Measurements from ENCODE around the gene EFL1. TPM values are rescaled to one million over a fixed set of nuclear protein-coding genes. Genes with fewer than 3 reads are reported as not detected.

EFL1 gene
- total and polyA plus RNA-seq, 2 of the 4 experiments (the other 2 are of a cell fraction), result 10.1 to 24.6 TPM

GRCh38 chr15:82186161-82186560 lies 76.4 kb downstream of the EFL1 start:
- no peak overlapping the region for H3K9ac ChIP-seq (ENCODE audit: low read depth, low read length)
- no TSS peak for BruUV-seq (replicated peaks)
- no peak for TF ChIP-seq MXI1 (IDR thresholded peaks at IDR 0.05; ENCODE audit: borderline replicate concordance, low read depth, low read length)
- ATAC-seq (ENCODE audit: low read depth), result no peak
- ChIA-PET POLR2A (ENCODE audit: unreplicated experiment) (no interaction called here), CTCF (no interaction called here)
- H3K4me2 ChIP-seq (ENCODE audit: low read depth, low read length), result no peak overlapping the region
- peaks cover 3 to 12% of the 10 kb centered on the region in 2 experiments; a peak in 3 of 4 replicates for H3K79me1 ChIP-seq (ENCODE audit: low read depth in 1 of 2, low read length in 2 of 2)
- intact Hi-C loops (cut with micrococcal nuclease) (no loop called here), in situ Hi-C loops (cut with MboI; ENCODE audit: low sequenced_read_pairs) (no loop called here), dilution Hi-C loops (cut with HindIII; ENCODE audit: low sequenced_read_pairs, unreplicated experiment) (no loop called here)
- H2AK5ac ChIP-seq (ENCODE audit: low read depth, low read length), result no peak overlapping the region
- H3K56ac ChIP-seq (ENCODE audit: extremely low read depth, insufficient read depth, low read length), result no peak overlapping the region
- H4K8ac ChIP-seq (ENCODE audit: low read depth in 2 of 2, low read length in 2 of 2), result no peak overlapping the region
- no peak overlapping the region for H3K4ac ChIP-seq (ENCODE audit: low read depth, low read length)
- H3K18ac ChIP-seq (ENCODE audit: low read depth, low read length), result no peak overlapping the region
- no peaks in the 10 kb centered on the region for H3K27me3 ChIP-seq (ENCODE audit: control insufficient read depth, insufficient read depth, low read length)
- no peaks in the 10 kb centered on the region for H3K36me3 ChIP-seq (ENCODE audit: control insufficient read depth, insufficient read depth, low read length)
- no peak overlapping the region for H2AFZ ChIP-seq (replicated peaks; ENCODE audit: low read length, poor library complexity)
- no peak overlapping the region for H3K23ac ChIP-seq (ENCODE audit: low read depth, low read length)
- H3K9me3 ChIP-seq (ENCODE audit: control insufficient read depth, insufficient read depth, low read length), result no peaks in the 10 kb centered on the region
- no peak overlapping the region for H4K5ac ChIP-seq (ENCODE audit: low read depth, low read length)
- no peak overlapping the region for H3K4me3 ChIP-seq (ENCODE audit: insufficient read depth, low read depth, low read length)
- no peak overlapping the region for H2BK15ac ChIP-seq (ENCODE audit: low read depth, low read length)
- no peak overlapping the region for H3K27ac ChIP-seq (ENCODE audit: insufficient read depth, low read length)
- H2AK9ac ChIP-seq (replicated peaks; ENCODE audit: low read depth, low read length, poor library complexity), result no peak overlapping the region
- H3K14ac ChIP-seq (replicated peaks; ENCODE audit: low read depth, low read length), result no peak overlapping the region
- no peaks in the 10 kb centered on the region for H4K20me1 ChIP-seq (ENCODE audit: insufficient read depth, low read length)
- H3K4me1 ChIP-seq (ENCODE audit: control insufficient read depth, insufficient read depth, low read length), result peaks cover 4% of the 10 kb centered on the region
- no peak overlapping the region for H2BK20ac ChIP-seq (ENCODE audit: low read depth, low read length)
- peaks cover 7% of the 10 kb centered on the region for H3K9me1 ChIP-seq (ENCODE audit: insufficient read depth, low read length)
- WGBS, 2 experiments (ENCODE audit: extremely low coverage in 2 of 2, insufficient read length in 1 of 2), result no CpG with 5 or more reads among the region's 2 CpGs
- no peak overlapping the region for H2BK120ac ChIP-seq (ENCODE audit: low read depth, low read length)
- no peak overlapping the region for H2BK5ac ChIP-seq (ENCODE audit: low read depth, low read length, poor library complexity, severe bottlenecking)
- DNase-seq, result no peak
- H4K91ac ChIP-seq (ENCODE audit: insufficient read depth, low read depth, low read length), result no peak overlapping the region
